Ureter (tissue), 1 donor: ENCODE results near the gene PATL2. TPM values are rescaled to one million over a fixed set of nuclear protein-coding genes. Genes with fewer than 3 reads are reported as not detected.
"Not testable (repeated sequence)": the region's sequence is repeated elsewhere in the genome, so short reads cannot be mapped to it uniquely, and the experiment has no call there.

Experiments
- DNase-seq: peaks from one replicate; pipeline ENCODE4 v3.0.0-alpha.2; 2020; ENCODE audit warnings: low spot score
- total RNA-seq: library from RNA; stranded (reverse); gene quantifications from one replicate; pipeline ENCODE4 v1.2.4, GENCODE V29; 2023
- donor health status: DM: yes; HTN: yes; CAD: no.

Gene PATL2
- total RNA-seq, 1 donor from 2014 or later = 4.0 TPM

DNA sequence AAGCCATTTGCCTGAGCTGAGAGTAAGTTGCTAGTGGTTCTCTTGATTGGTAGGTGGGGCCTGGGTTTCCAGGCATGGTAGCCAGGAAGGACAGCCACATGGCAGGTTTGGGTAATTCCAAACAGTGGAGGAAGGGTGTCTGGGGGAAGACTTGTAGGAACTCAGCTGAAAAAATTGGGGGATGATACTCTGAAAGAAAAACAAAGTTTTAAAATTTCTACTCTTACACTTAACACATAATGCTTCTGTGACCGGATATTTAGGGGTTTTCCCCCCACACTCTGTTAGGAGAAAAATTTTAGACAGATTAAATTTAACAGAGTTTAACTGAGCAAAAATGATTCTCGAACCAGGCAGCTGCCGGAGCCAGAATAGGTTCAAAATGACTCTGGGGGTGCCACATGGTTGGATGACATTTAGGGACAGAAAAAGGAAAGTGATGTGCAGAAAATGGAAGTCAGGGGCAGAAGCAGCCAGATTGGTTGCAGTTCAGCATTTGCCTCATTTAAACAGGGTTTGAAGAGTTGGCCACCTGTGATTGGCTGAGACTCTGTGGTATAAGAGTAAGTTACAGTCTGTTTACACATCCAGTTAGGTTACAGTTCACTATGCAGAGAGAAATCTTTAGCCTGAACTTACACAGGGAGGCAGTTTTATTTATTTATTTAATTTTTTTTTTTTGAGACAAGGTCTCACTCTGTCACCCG is 8.3 kb upstream of the PATL2 start:
- DNase-seq = no peak

DNA sequence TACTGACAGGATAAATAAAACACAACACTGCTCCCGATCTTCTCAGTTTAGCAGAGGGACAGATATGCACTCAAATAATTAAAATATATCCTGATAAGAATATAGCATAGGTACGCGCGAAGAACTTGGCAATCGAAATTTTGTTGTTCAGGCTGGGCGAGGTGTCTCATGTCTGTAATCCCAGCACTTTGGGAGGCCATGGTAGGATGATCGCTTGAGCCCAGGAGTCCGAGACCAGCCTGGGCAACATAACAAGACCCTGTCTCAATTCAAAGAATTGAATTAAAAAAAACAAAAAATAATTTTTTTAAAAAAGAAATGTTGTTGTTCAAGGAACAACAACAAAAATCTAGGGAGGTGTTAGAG is 7.8 kb upstream of the PATL2 start:
- no peak for DNase-seq

DNA sequence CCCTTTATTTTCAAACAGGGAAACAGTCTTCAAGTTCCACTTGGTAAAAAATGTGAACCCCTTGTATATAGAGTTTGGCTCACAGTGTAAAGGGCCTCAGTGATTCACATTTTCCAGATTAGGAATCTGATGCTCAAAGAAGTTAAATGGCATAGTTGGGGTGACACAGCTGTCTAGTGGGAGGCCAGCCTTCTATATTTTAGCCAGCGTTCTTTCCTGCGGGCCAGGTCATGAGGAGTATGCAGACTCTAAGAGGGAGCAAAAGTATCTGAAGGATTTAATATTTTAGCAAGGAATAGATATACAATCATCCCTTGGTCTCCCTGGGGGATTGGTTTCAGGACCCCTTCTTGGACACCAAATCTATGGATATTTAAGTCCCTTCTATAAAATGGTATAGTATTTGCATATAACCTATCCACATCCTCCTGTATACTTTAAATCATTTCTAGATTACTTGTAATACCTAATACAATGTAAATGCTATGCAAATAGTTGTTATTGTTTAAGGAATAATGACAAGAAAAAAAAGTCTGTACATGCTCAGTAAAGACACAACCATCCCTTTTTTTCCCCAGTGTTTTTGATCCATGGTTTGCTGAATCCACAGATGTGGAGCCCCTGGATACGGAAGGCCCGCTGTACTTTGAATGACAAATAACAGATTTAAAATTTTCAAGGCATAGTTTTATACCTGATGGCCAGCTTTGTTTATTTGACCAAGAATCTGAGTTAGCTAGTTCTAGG is 7.2 kb upstream of the PATL2 start:
- no peak for DNase-seq

DNA sequence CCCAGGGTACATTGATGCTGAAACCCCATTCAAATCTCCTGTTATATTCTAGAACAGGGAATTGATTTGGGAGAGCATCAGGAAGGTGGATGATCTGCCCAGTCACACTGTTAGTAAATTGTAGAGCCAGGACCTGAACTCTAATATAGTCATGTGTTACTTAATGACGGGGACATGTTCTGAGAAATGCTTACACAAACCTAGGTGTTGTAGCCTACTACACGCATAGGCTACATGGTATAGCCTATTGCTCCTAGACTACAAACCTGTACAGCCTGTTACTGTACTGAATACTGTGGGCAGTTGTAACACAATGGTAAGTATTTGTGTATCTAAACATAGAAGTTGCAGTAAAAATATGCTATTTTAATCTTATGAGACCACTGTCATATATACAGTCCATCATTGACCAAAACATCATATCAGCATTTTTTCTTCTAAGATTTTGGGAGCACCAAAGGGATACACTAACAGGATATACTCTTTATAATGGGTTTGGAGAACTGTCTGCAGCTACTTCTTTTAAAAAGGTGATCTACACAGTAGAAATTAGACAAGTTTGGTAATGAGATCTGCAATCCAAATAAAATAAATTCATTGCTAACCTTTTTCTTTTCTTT is 6.0 kb upstream of the PATL2 start:
- DNase-seq = no peak

DNA sequence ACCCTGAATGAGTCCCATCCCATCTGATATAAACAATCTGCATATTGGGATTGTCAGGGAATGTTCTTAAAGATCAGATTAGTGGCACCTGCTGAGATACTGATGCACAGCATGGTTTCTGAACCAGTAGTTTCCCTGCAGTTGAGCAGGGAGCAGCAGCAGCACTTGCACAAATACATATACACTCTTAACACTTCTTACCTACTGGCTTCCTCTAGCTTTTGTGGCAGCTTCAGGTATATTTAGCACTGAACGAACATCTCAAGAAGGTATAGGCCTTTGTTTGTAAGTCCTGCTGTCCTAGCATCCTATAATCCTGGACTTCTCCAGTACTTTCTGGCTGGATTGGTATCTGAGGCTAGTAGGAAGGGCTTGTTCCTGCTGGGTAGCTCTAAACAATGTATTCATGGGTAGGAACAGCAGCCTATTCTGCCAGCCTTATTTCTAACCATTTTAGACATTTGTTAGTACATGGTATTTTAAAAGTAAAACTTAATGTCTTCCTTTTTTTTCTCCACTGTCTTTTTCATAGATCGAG is 4.7 kb upstream of the PATL2 start:
- DNase-seq = no peak

DNA sequence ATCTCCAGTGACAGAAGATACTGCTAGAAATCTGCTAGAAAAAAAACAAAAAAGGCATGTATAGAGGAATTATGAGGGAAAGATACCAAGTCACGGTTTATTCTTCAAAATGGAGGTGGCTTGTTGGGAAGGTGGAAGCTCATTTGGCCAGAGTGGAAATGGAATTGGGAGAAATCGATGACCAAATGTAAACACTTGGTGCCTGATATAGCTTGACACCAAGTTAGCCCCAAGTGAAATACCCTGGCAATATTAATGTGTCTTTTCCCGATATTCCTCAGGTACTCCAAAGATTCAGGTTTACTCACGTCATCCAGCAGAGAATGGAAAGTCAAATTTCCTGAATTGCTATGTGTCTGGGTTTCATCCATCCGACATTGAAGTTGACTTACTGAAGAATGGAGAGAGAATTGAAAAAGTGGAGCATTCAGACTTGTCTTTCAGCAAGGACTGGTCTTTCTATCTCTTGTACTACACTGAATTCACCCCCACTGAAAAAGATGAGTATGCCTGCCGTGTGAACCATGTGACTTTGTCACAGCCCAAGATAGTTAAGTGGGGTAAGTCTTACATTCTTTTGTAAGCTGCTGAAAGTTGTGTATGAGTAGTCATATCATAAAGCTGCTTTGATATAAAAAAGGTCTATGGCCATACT is 4.1 kb upstream of the PATL2 start:
- DNase-seq = no peak

DNA sequence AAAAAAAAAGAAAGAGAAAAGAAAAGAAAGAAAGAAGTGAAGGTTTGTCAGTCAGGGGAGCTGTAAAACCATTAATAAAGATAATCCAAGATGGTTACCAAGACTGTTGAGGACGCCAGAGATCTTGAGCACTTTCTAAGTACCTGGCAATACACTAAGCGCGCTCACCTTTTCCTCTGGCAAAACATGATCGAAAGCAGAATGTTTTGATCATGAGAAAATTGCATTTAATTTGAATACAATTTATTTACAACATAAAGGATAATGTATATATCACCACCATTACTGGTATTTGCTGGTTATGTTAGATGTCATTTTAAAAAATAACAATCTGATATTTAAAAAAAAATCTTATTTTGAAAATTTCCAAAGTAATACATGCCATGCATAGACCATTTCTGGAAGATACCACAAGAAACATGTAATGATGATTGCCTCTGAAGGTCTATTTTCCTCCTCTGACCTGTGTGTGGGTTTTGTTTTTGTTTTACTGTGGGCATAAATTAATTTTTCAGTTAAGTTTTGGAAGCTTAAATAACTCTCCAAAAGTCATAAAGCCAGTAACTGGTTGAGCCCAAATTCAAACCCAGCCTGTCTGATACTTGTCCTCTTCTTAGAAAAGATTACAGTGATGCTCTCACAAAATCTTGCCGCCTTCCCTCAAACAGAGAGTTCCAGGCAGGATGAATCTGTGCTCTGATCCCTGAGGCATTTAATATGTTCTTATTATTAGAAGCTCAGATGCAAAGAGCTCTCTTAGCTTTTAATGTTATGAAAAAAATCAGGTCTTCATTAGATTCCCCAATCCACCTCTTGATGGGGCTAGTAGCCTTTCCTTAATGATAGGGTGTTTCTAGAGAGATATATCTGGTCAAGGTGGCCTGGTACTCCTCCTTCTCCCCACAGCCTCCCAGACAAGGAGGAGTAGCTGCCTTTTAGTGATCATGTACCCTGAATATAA is 2.2 kb upstream of the PATL2 start:
- no peak for DNase-seq

DNA sequence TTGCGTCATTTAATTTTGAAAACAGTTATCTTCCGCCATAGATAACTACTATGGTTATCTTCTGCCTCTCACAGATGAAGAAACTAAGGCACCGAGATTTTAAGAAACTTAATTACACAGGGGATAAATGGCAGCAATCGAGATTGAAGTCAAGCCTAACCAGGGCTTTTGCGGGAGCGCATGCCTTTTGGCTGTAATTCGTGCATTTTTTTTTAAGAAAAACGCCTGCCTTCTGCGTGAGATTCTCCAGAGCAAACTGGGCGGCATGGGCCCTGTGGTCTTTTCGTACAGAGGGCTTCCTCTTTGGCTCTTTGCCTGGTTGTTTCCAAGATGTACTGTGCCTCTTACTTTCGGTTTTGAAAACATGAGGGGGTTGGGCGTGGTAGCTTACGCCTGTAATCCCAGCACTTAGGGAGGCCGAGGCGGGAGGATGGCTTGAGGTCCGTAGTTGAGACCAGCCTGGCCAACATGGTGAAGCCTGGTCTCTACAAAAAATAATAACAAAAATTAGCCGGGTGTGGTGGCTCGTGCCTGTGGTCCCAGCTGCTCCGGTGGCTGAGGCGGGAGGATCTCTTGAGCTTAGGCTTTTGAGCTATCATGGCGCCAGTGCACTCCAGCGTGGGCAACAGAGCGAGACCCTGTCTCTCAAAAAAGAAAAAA is 1.4 kb upstream of the PATL2 start:
- peak; percentile 85 for DNase-seq

DNA sequence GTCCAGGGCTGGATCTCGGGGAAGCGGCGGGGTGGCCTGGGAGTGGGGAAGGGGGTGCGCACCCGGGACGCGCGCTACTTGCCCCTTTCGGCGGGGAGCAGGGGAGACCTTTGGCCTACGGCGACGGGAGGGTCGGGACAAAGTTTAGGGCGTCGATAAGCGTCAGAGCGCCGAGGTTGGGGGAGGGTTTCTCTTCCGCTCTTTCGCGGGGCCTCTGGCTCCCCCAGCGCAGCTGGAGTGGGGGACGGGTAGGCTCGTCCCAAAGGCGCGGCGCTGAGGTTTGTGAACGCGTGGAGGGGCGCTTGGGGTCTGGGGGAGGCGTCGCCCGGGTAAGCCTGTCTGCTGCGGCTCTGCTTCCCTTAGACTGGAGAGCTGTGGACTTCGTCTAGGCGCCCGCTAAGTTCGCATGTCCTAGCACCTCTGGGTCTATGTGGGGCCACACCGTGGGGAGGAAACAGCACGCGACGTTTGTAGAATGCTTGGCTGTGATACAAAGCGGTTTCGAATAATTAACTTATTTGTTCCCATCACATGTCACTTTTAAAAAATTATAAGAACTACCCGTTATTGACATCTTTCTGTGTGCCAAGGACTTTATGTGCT is 721 bp upstream of the PATL2 start:
- no peak for DNase-seq

DNA sequence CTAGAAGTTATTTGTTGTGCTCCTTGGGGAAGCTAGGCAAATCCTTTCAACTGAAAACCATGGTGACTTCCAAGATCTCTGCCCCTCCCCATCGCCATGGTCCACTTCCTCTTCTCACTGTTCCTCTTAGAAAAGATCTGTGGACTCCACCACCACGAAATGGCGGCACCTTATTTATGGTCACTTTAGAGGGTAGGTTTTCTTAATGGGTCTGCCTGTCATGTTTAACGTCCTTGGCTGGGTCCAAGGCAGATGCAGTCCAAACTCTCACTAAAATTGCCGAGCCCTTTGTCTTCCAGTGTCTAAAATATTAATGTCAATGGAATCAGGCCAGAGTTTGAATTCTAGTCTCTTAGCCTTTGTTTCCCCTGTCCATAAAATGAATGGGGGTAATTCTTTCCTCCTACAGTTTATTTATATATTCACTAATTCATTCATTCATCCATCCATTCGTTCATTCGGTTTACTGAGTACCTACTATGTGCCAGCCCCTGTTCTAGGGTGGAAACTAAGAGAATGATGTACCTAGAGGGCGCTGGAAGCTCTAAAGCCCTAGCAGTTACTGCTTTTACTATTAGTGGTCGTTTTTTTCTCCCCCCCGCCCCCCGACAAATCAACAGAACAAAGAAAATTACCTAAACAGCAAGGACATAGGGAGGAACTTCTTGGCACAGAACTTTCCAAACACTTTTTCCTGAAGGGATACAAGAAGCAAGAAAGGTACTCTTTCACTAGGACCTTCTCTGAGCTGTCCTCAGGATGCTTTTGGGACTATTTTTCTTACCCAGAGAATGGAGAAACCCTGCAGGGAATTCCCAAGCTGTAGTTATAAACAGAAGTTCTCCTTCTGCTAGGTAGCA is 657 bp downstream of the PATL2 start:
- DNase-seq = no peak

DNA sequence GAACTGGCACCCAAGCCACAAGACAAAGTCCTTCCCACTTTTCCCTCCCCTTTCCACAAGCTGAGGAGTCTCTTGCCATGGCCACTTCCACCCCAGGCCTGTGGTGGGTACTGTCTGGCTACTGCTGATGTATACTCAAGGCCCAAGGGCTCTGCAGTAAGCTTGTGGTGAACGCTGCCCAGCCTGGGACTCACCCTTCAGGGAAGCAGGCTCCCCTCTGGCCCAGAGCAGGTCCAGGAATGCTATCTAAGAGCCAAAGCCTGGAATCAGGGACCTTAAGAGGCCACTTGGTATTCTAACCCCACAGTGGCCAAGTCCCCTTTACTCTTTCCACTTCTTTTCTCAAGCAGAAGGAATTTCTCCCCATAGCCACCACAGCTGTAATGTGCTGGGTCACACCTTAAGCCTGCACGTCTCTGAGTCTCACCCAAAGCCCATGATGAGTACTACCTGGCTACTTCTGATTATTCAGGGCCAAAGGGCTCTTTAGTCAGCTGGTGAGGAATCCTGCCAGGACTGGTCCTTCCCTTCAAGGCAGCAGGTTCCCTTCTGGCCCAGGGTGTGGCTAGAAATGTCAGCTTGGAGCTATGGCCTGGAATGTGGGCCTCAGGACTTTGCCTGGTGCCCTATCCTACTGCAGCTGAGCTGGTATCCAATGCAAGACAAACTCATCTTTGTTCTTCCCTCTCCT is 4.0 kb downstream of the PATL2 start:
- DNase-seq = peak; percentile 67

DNA sequence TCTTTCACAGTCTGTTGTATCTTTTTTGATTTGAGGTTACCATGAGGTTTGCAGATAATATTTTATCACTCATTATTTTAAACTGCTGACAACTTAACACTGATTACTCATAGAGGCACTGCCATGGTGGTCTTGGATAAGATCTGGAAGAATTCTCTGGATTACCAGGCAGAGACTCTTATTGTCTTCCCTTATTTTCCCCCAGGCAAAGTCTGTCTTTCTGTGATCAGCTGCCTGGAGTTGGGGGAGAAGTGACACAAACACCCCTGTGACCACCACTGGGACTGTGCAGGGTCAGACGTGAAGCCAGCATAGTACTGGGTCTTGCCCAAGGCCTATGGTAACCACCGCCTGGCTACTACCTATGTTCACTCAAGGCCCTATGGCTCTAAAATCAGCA is 4.7 kb downstream of the PATL2 start:
- no peak for DNase-seq

DNA sequence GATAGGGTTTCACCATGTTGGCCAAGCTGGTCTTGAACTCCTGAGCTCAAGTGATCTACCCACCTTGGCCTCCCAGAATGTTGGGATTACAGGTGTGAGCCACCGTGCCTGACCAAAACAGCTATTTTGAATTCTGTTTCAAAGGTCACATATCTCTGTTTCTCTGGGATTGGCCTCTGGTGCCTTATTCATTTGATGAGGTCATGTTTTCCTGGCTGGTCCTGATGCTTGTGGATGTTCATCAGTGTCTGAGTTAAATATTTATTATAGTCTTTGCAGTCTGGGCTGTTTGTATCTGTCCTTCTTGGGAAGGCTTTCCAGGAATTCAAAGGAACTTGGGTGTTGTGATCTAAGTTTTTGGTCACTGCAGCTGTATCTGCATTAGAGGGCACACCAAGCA is 5.1 kb downstream of the PATL2 start:
- no peak for DNase-seq

DNA sequence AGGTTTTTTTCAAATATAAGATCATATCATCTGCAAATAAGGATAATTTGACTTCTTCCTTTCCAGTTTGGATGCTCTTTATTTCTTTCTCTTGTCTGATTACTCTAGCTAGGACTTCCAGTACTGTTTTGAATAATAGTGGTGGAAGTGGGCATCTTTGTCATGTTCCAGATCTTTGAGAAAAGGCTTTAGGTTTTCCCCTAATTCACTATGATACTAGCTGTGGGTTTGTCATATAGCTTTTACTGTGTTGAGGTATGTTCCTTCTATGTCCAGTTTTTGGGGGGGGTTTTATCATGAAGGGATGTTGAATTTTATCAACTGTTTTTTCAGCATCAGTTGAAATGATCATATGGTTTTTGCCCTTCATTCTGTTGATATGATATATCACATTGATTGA is 10.4 kb downstream of the PATL2 start:
- not testable (repeated sequence) for DNase-seq

DNA sequence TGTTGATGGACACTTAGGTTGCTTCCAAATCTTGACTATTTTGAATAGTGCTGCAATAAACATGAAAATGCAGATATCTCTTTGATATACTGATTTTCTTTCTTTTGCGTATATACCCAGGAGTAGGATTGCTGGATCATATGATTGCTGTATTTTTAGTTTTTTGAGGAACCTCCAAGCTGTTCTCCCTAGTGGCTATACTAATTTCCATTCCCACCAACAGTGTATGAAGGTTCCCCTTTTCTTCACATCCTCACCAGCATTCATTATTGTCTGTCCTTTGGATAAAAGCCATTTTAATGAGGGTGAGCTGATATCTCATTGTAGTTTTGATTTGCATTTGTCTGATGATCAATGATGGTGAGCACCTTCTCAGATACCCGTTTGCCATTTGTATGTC is 12.5 kb downstream of the PATL2 start:
- no peak for DNase-seq

DNA sequence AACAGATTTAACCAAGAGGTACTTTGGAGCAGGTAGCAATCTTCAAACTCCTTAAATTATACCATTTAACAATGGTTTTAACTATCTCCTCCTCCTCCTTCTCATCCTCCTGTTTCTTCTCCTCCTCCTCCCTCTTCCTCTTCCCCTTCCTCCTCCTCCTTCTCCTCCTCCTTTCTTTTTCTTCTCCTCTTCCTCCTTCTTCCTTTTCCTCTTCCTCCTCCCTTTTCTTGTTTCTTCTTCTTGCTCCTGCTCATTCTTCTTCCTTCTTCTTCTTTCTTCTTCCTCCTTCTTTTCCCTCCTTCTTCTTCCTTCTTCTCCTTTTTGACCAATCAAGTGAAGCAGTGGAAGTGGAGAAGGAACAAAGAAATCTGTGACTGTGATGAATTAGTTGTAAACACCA is 14.1 kb downstream of the PATL2 start:
- no peak for DNase-seq

DNA sequence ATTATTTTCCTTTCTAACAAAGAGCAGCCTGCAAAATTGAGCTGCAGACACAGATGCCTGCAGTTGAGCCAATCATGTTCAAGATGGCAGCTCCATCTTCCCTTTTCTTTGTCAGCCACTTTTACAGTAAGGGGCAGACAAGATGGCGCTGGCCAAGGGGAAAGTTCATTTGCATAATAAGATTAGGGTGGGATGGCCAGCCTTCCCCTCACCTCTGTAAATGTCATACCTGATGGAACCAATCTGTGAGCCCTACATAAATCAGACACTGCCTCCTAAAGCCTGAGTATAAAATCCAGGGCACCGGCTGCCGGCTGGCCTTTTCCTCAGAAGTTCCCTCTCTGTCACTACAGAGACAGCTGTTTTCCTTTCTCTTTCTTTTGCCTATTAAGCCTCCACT is 15.8 kb downstream of the PATL2 start:
- no peak for DNase-seq

DNA sequence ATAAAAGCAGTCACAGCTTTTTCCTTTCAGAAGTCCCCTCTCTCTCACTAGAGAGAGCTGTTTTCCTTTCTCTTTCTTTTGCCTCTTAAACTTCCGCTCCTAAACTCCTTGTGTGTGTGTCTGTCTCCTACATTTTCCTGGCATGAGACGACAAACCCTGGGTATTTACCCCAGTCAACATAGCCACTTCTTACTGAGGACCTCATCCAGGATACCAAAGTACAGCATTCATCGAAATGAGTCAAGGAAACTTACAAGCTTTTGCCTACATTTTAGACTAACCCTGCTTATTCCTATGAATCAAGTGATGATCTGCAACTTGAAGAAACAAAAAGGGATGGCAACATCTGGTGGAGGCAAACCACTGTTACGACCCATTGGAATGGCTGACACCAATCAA is 16.7 kb downstream of the PATL2 start:
- no peak for DNase-seq

DNA sequence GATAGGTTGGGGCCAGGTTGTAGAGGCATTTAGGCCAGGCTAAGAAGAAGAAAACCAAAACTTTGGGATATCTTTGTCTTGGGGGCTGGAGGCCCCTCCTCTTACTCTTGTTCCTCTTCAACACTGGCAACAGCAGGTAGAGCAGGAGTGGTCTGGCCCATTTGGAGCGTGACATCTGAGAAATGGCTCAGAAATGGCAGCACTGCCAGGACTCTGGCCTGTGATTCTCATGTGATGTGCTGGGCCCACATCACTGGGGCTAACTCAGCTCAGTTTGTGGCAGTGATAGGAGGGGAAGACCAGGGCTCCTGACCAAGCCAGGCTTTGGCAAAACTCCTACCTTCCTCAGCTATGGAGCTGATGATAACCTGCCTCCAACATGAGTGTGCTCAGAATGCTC is 18.5 kb downstream of the PATL2 start:
- no peak for DNase-seq
